ENCODE results near the gene LENG9. TPM values are rescaled to one million over a fixed set of nuclear protein-coding genes. Genes with fewer than 3 reads are reported as not detected.

The LENG9 gene
- total RNA-seq, 1 donor from 2014 or later = 7.2 TPM

DNA sequence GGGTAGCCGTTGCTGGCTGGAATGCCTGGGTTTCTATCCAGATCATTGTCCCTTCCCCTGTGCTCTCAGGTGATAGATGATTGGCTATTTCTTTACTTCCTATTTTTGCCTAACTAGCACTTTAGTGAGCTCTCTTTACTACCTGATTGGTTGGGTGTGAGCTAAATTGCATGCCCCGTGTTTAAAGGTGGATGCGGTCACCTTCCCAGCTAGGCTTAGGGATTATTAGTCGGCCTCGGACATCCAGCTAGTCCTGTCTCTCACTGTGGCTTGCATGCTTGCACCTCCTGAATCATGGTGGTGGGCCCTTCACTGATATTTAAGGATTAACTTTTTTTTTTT lies 38.2 kb downstream of the LENG9 start:
- no peak for DNase-seq
- H3K27me3 ChIP-seq = peaks cover 77% of the 10 kb centered on the region
- no peak overlapping the region for H3K27ac ChIP-seq
- no peaks in the 10 kb centered on the region for H3K9me3 ChIP-seq
- TF ChIP-seq, protein P1, sequence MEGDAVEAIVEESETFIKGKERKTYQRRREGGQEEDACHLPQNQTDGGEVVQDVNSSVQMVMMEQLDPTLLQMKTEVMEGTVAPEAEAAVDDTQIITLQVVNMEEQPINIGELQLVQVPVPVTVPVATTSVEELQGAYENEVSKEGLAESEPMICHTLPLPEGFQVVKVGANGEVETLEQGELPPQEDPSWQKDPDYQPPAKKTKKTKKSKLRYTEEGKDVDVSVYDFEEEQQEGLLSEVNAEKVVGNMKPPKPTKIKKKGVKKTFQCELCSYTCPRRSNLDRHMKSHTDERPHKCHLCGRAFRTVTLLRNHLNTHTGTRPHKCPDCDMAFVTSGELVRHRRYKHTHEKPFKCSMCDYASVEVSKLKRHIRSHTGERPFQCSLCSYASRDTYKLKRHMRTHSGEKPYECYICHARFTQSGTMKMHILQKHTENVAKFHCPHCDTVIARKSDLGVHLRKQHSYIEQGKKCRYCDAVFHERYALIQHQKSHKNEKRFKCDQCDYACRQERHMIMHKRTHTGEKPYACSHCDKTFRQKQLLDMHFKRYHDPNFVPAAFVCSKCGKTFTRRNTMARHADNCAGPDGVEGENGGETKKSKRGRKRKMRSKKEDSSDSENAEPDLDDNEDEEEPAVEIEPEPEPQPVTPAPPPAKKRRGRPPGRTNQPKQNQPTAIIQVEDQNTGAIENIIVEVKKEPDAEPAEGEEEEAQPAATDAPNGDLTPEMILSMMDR (IDR thresholded peaks at IDR 0.05) = no peak
- H3K36me3 ChIP-seq = no peaks in the 10 kb centered on the region
- ATAC-seq = no peak
- no peak overlapping the region for H3K4me3 ChIP-seq
- intact Hi-C loops (cut with DNase I) = no loop called here
- H3K4me1 ChIP-seq = peaks cover 3% of the 10 kb centered on the region

DNA sequence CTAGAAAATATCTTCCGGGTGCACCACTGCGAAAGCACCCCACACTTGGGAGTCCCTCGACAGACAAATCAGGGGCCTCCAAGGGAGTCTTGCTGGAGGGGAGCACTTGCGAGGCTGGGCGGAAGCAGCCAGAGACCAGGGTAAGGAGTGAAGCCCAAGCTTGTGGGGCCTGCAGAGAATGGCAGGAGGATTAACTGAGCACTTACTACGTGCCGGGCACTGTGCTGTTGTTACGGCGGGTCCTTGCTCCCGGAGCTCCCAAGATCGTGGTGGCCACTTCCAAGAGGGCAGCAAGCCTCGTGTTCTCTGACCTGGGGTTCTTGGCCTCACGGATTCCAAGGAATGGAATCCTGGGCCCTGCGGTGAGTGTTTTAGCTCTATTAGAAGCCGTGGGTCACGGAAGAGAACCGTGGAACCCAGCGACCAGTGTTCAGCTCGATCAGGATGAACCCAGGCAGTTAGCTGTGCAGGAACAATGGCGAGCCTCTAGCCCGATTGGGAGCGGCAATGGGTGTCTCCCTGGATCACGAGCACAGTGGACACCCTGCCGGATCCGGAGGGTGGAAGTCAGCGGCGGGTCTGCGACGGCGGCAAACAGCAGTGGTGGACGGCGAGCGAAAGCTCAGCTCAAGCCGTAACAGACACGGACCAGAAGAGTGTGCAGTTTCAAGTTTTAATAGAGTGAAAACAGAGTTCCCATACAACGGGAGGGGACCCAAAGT lies 38.8 kb downstream of the LENG9 start:
- intact Hi-C loops (cut with DNase I) = no loop called here
- DNase-seq = no peak

DNA sequence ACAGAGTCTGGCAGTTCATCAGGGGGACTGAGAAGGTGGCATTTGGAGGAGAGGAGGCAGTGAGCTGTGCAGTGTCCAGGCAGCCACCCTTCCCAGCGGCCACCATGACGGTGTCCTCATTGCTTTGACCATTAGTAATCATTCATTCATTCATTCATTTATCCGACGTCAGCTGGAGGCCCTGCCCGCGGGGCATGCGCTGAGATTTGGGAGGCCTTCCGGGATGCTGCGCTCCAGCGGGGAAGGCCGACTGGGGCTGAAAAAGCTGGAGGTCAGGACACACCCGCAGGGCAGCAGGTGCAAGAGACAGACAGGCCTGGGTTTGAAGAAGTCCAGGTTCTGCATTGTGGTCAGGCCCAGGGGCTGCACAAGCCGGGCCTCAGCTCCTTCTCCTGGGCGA lies 39.4 kb downstream of the LENG9 start:
- H3K27me3 ChIP-seq = peaks cover 74% of the 10 kb centered on the region
- H3K4me1 ChIP-seq = no peaks in the 10 kb centered on the region
- intact Hi-C loops (cut with DNase I) = no loop called here
- H3K36me3 ChIP-seq = no peaks in the 10 kb centered on the region
- no peak for ATAC-seq
- H3K4me3 ChIP-seq = no peak overlapping the region
- no peaks in the 10 kb centered on the region for H3K9me3 ChIP-seq
- DNase-seq = no peak
- H3K27ac ChIP-seq = no peak overlapping the region
- TF ChIP-seq, protein P1 (IDR thresholded peaks at IDR 0.05) = no peak

More for the DNA sequence above, 38.8 kb downstream of the LENG9 start:
- no peaks in the 10 kb centered on the region for H3K36me3 ChIP-seq
- H3K27me3 ChIP-seq = peaks cover 77% of the 10 kb centered on the region
- no peak overlapping the region for H3K27ac ChIP-seq
- H3K9me3 ChIP-seq = no peaks in the 10 kb centered on the region
- no peak overlapping the region for H3K4me3 ChIP-seq
- H3K4me1 ChIP-seq = no peaks in the 10 kb centered on the region
- ATAC-seq = no peak
- TF ChIP-seq, protein P1 (IDR thresholded peaks at IDR 0.05) = no peak

DNA sequence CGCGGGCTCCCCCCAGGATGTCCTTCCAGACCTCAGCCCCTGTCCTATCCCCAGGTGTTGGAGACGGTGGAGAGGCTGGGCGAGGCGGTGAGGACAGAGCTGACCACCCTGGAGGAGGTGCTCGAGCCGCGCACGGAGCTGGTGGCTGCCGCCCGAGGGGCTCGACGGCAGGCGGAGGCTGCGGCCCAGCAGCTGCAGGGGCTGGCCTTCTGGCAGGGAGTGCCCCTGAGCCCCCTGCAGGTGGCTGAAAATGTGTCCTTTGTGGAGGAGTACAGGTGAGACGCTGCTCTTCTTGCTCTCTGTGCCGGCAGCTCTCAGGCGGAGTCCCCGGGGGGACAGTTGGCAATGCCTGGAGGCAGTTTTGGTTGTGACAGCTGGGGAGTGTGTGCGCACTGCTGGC lies 41.4 kb downstream of the LENG9 start:
- Histone ChIP-seq H3K9me3 (no peaks in the 10 kb centered on the region), H3K4me1 (no peaks in the 10 kb centered on the region), H3K36me3 (no peaks in the 10 kb centered on the region), H3K4me3 (no peak overlapping the region), H3K27ac (no peak overlapping the region), H3K27me3 (peaks cover 76% of the 10 kb centered on the region)
- DNase-seq (no peak), ATAC-seq (no peak)
- TF ChIP-seq, protein P1 (IDR thresholded peaks at IDR 0.05) = no peak
- intact Hi-C loops (cut with DNase I) = no loop called here

DNA sequence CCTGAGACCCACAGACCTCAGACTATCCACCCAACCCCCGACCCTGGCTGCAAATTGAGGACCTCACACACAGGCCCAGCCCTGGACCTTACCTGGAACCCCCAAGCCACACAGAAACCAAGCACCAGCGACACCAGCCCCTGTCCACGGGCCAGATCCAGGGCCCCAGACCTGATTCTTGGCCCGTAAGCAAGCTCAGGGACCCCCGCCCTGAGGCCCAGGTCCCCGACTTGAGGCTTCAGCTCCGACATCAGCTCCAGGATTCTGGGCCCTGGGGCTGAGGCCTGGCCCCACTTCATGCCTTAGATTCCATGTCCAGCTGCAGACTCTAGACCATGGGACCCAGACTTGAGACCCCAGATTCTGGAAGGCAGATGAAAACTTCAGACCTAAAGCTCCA lies 42.1 kb downstream of the LENG9 start:
- Histone ChIP-seq H3K9me3 (no peaks in the 10 kb centered on the region), H3K4me3 (no peak overlapping the region), H3K4me1 (no peaks in the 10 kb centered on the region), H3K27ac (no peak overlapping the region), H3K36me3 (no peaks in the 10 kb centered on the region), H3K27me3 (peaks cover 78% of the 10 kb centered on the region)
- intact Hi-C loops (cut with DNase I) = no loop called here
- ATAC-seq (no peak), DNase-seq (no peak)
- TF ChIP-seq, protein P1 (IDR thresholded peaks at IDR 0.05) = no peak

DNA sequence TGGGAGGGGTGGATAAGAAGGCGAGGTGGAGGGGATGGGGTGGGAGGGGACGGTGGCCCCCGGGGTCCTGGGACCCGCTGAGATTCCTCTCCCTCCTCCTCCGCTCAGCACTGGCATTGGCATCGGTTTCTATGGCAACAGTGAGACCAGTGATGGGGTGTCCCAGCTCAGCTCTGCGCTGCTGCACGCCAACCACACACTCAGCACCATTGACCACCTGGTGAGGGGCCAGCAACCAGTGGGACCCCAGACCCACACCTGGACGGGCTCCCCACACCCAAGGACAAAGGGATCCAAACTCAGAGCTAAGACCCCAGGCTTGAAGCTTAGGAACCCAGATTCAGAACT lies 42.4 kb downstream of the LENG9 start:
- TF ChIP-seq, protein P1 (IDR thresholded peaks at IDR 0.05) = no peak
- intact Hi-C loops (cut with DNase I) = no loop called here
- DNase-seq (no peak), ATAC-seq (no peak)
- H3K36me3 ChIP-seq = no peaks in the 10 kb centered on the region
- H3K27me3 ChIP-seq = peaks cover 78% of the 10 kb centered on the region
- no peaks in the 10 kb centered on the region for H3K9me3 ChIP-seq
- no peaks in the 10 kb centered on the region for H3K4me1 ChIP-seq
- H3K4me3 ChIP-seq = no peak overlapping the region
- no peak overlapping the region for H3K27ac ChIP-seq

Measured in upper lobe of right lung (tissue), 1 donor.